LNCaP clone FGC (cell line): Measurements from ENCODE around the gene MFAP3L.

Experiments
- DNase-seq: peaks from one replicate; pipeline ENCODE4 v3.0.0-alpha.2; 2011; ENCODE audit warnings: low read depth
- H3K4me3 ChIP-seq: 2 replicates; pipeline ENCODE4 v1.5.1; 2011; ENCODE audit warnings: mild to moderate bottlenecking, low read depth, low read length, control low read depth
- CTCF ChIP-seq: IDR thresholded peaks from 2 replicates; pipeline ENCODE4 v1.5.1; 2012; ENCODE audit warnings: mild to moderate bottlenecking; ENCODE audit not compliant: control insufficient read depth, insufficient read depth; ENCODE audit errors: extremely low read depth

Gene MFAP3L

GRCh38 chr4:170025523-170026252 lies 507 bp downstream of the MFAP3L start:
- no peak for TF ChIP-seq CTCF
- no peak for DNase-seq

DNA sequence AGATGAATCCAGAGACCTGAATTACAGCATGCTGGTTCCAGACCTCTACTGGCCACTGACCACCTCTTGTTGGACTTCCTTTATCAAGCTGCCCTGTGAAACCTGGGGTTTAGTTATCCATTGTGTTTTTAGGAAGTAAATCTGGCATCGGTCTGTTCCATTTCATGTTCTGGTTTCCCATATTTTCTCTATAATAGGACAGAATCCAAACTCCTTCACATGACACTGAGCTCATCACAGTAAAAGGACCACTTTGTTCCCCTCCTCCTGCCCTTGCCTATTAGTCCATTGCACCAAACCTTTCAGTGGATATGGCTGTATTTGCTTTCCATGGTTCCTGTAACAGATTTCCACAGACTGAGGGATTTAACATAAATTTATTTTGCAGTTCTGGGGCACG lies 4.0 kb downstream of the MFAP3L start:
- DNase-seq, result no peak
- no peak for TF ChIP-seq CTCF
- H3K4me3 ChIP-seq, result no peak overlapping the region

More at GRCh38 chr4:170025523-170026252, 507 bp downstream of the MFAP3L start:
- peak overlapping the region; percentile 66 for H3K4me3 ChIP-seq

GRCh38 chr4:170017252-170017651 lies 8.9 kb downstream of the MFAP3L start:
- DNase-seq, result no peak
- no peak for TF ChIP-seq CTCF
- no peak overlapping the region for H3K4me3 ChIP-seq

DNA sequence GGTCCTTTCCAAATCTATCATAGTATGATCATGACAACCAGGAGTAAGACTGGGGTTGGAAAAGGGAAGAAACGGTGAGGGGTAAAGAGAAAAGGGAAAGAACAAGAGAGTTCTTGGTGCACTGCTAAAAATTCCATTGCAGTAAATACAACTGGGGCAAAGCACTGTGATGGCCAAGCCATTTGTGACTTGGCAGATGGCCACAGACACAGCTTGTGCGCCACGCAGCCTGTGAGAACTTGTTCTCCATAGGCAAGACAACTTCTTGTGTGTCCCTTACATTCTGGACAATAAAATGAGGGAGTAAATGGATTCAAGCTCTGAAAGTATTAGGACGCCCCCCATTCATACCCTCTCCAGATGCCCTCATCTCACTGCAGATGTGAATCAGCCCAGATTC lies 10.9 kb downstream of the MFAP3L start:
- H3K4me3 ChIP-seq, result no peak overlapping the region
- DNase-seq, result no peak
- no peak for TF ChIP-seq CTCF

DNA sequence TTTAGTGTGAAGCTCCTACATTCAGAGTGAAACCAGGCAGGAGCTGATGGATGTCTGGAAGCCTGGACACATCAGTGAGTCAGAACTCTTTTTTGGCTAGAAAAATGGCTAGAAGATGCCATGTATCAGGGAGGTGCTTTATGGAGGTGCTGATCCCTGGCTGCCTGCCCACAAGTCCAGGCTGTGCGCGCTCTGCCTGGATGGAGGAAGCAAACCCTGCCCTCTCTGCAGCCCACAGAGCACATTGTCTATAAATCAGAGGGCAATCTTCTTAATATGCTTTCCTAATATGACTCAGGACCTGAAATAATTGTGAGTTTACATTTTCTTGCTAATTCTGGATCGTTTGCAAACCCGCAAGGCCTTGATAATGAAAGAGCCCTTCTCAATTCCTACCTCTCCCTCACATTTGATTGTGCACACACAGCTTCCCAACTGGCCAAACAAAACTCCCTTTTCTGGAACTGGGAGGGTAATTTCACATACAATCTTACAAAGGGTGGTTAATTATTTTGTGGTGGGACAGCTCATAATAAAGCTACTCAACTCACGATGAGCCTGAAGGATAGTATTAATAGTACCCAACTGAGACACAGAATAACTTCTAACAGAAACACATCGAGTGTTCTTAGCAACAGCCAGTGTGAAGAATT lies 11.7 kb downstream of the MFAP3L start:
- no peak for DNase-seq
- H3K4me3 ChIP-seq, result no peak overlapping the region
- no peak for TF ChIP-seq CTCF

DNA sequence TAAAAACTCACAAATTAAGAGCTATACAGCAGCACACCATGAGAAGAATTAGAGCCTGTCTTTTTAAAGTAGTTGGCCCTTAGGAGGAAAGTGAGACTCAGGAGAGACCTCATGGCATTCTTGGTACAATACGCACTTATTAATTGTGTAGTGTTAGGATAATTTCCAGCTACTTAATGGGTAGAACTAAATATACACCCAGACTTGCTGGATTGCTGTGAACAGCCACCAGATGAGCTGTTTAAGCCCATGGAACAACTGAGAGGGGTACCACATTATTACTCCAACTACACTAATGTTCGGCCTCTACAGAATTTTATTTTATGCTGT lies 13.6 kb downstream of the MFAP3L start:
- no peak for DNase-seq

More for the DNA sequence above, 13.6 kb downstream of the MFAP3L start:
- TF ChIP-seq CTCF, result no peak
- H3K4me3 ChIP-seq, result no peak overlapping the region
